SK-N-SH treated with all-trans-retinoic acid at 6 μM for 48 hours (cell line): ENCODE results near the gene WDR7.

Experiments
- ATAC-seq: fragments of 200-7000 bp; cut with Tn5 transposase; 3 replicates; pipeline ENCODE4 v1.9.1; 2020; ENCODE audit warnings: mild to moderate bottlenecking, moderate library complexity
- ARNTL ChIP-seq: fragments of 450-650 bp; formaldehyde crosslinking; IDR thresholded peaks from 2 replicates; pipeline ENCODE4 v1.5.0; 2020; ENCODE audit warnings: low read depth, mild to moderate bottlenecking, moderate library complexity, borderline replicate concordance
- BACH2 ChIP-seq: fragments of 250-450 bp; sonication (Bioruptor Pico); IDR thresholded peaks from 2 replicates; pipeline ENCODE4 v1.9.0; 2021; ENCODE audit warnings: mild to moderate bottlenecking, borderline replicate concordance
- CREB5 ChIP-seq: fragments of 250-450 bp; sonication (Bioruptor Pico); IDR thresholded peaks from 2 replicates; pipeline ENCODE4 v1.5.1; 2020; ENCODE audit warnings: low read depth, mild to moderate bottlenecking, moderate library complexity
- CSDC2 ChIP-seq: fragments of 250-450 bp; sonication (Bioruptor Pico); IDR thresholded peaks from 2 replicates; pipeline ENCODE4 v1.5.0; 2020; ENCODE audit warnings: mild to moderate bottlenecking, moderate library complexity
- CSRNP3 ChIP-seq: fragments of 250-450 bp; sonication (Bioruptor Pico); IDR thresholded peaks from 2 replicates; pipeline ENCODE4 v1.5.1; 2021; ENCODE audit warnings: mild to moderate bottlenecking, moderate library complexity
- ESRRG ChIP-seq: fragments of 250-450 bp; sonication (Bioruptor Pico); IDR thresholded peaks from 2 replicates; pipeline ENCODE4 v1.6.1; 2021; ENCODE audit warnings: mild to moderate bottlenecking
- GLIS3 ChIP-seq: fragments of 250-450 bp; sonication (Bioruptor Pico); IDR thresholded peaks from 2 replicates; pipeline ENCODE4 v1.5.0; 2020; ENCODE audit warnings: mild to moderate bottlenecking, moderate library complexity
- ISL1 ChIP-seq: fragments of 250-450 bp; sonication (Bioruptor Pico); IDR thresholded peaks from 2 replicates; pipeline ENCODE4 v2.1.2; 2022; ENCODE audit warnings: mild to moderate bottlenecking, moderate library complexity
- OSR1 ChIP-seq: fragments of 250-450 bp; sonication (Bioruptor Pico); IDR thresholded peaks from 2 replicates; pipeline ENCODE4 v1.8.0; 2022; ENCODE audit warnings: moderate library complexity, mild to moderate bottlenecking, inconsistent platforms
- PATZ1 ChIP-seq: fragments of 250-450 bp; sonication (Bioruptor Pico); IDR thresholded peaks from 2 replicates; pipeline ENCODE4 v1.8.0; 2020; ENCODE audit warnings: mild to moderate bottlenecking, moderate library complexity, borderline replicate concordance
- POU6F1 ChIP-seq: fragments of 250-450 bp; sonication (Bioruptor Pico); IDR thresholded peaks from 2 replicates; pipeline ENCODE4 v1.8.0; 2021; ENCODE audit warnings: low read depth, mild to moderate bottlenecking, moderate library complexity, borderline replicate concordance
- PPARA ChIP-seq: fragments of 250-450 bp; sonication (Bioruptor Pico); IDR thresholded peaks from 2 replicates; pipeline ENCODE4 v1.5.0; 2020; ENCODE audit warnings: mild to moderate bottlenecking, borderline replicate concordance
- RARB ChIP-seq: fragments of 250-450 bp; sonication (Bioruptor Pico); IDR thresholded peaks from 2 replicates; pipeline ENCODE4 v1.8.0; 2021; ENCODE audit warnings: mild to moderate bottlenecking, moderate library complexity
- TCF4 ChIP-seq: fragments of 250-450 bp; sonication (Bioruptor Pico); IDR thresholded peaks from 2 replicates; pipeline ENCODE4 v1.8.0; 2021; ENCODE audit warnings: mild to moderate bottlenecking, moderate library complexity, borderline replicate concordance
- TOX ChIP-seq: fragments of 250-450 bp; sonication (Bioruptor Pico); IDR thresholded peaks from 2 replicates; pipeline ENCODE4 v1.8.0; 2021; ENCODE audit warnings: mild to moderate bottlenecking, moderate library complexity, borderline replicate concordance
- TSHZ2 ChIP-seq: fragments of 250-450 bp; sonication (Bioruptor Pico); IDR thresholded peaks from 2 replicates; pipeline ENCODE4 v1.5.0; 2020; ENCODE audit warnings: mild to moderate bottlenecking, moderate library complexity
- ZC3H10 ChIP-seq: fragments of 250-450 bp; sonication (Bioruptor Pico); IDR thresholded peaks from 2 replicates; pipeline ENCODE4 v1.5.1; 2021; ENCODE audit warnings: mild to moderate bottlenecking, moderate library complexity
- ZFP3 ChIP-seq: fragments of 250-450 bp; sonication (Bioruptor Pico); IDR thresholded peaks from 2 replicates; pipeline ENCODE4 v1.5.0; 2020; ENCODE audit warnings: mild to moderate bottlenecking, moderate library complexity
- ZFP30 ChIP-seq: fragments of 450-650 bp; formaldehyde crosslinking; IDR thresholded peaks from 2 replicates; pipeline ENCODE4 v1.5.0; 2022; ENCODE audit warnings: mild to moderate bottlenecking, moderate library complexity
- ZNF70 ChIP-seq: fragments of 450-650 bp; formaldehyde crosslinking; IDR thresholded peaks from 2 replicates; pipeline ENCODE4 v1.5.0; 2020; ENCODE audit warnings: mild to moderate bottlenecking, moderate library complexity
- ZNF8 ChIP-seq: fragments of 450-650 bp; formaldehyde crosslinking; IDR thresholded peaks from 2 replicates; pipeline ENCODE4 v1.5.0; 2020; ENCODE audit warnings: mild to moderate bottlenecking, moderate library complexity

The WDR7 gene

GRCh38 chr18:56803051-56803450 is 151.9 kb downstream of the WDR7 start (continued):
- TF ChIP-seq POU6F1 (CRISPR knock-in tag) = no peak
- TF ChIP-seq CREB5 (CRISPR knock-in tag) = no peak
- no peak for TF ChIP-seq RARB (CRISPR knock-in tag)
- no peak for TF ChIP-seq CSRNP3 (CRISPR knock-in tag)
- no peak for TF ChIP-seq CSDC2 (CRISPR knock-in tag)
- TF ChIP-seq TCF4 (CRISPR knock-in tag) = no peak
- TF ChIP-seq ISL1 (CRISPR knock-in tag) = no peak
- TF ChIP-seq ZFP30 (CRISPR knock-in tag) = no peak
- no peak for TF ChIP-seq ARNTL
- no peak for TF ChIP-seq ZNF70 (CRISPR knock-in tag)
- TF ChIP-seq BACH2 (CRISPR knock-in tag) = no peak
- TF ChIP-seq ZFP3 (CRISPR knock-in tag) = no peak
- TF ChIP-seq, all 23 proteins: peak for 0

GRCh38 chr18:56804395-56804794 is 153.2 kb downstream of the WDR7 start:
- no peak for TF ChIP-seq ZC3H10 (CRISPR knock-in tag)
- TF ChIP-seq ZNF70 (CRISPR knock-in tag) = no peak
- TF ChIP-seq ZNF8 = no peak
- no peak for TF ChIP-seq OSR1
- no peak for TF ChIP-seq ESRRG (CRISPR knock-in tag)
- no peak for TF ChIP-seq POU6F1 (CRISPR knock-in tag)
- no peak for TF ChIP-seq ZFP30 (CRISPR knock-in tag)
- TF ChIP-seq ISL1 (CRISPR knock-in tag) = no peak
- no peak for TF ChIP-seq GLIS3 (CRISPR knock-in tag)
- TF ChIP-seq TSHZ2 (CRISPR knock-in tag) = no peak
- ATAC-seq = no peak

GRCh38 chr18:56807901-56808300 is 156.7 kb downstream of the WDR7 start:
- ATAC-seq = no peak
- TF ChIP-seq TCF4 (CRISPR knock-in tag) (no peak), CSDC2 (CRISPR knock-in tag) (no peak), ZNF70 (CRISPR knock-in tag) (no peak), TOX (CRISPR knock-in tag) (no peak), PATZ1 (CRISPR knock-in tag) (no peak), ESRRG (CRISPR knock-in tag) (no peak), ZC3H10 (CRISPR knock-in tag) (no peak), OSR1 (no peak), TSHZ2 (CRISPR knock-in tag) (no peak), ZFP30 (CRISPR knock-in tag) (no peak), PPARA (CRISPR knock-in tag) (no peak), ZFP3 (CRISPR knock-in tag) (no peak), GLIS3 (CRISPR knock-in tag) (no peak), ISL1 (CRISPR knock-in tag) (no peak), RARB (CRISPR knock-in tag) (no peak), POU6F1 (CRISPR knock-in tag) (no peak)
